Measurements from ENCODE around the gene CCDC34.

CCDC34 gene

GRCh38 chr11:27391331-27392015 lies 28.5 kb upstream of the CCDC34 start:
- no peak for DNase-seq

GRCh38 chr11:27390318-27391295 lies 27.6 kb upstream of the CCDC34 start:
- DNase-seq, result no peak

GRCh38 chr11:27388869-27389268 lies 25.9 kb upstream of the CCDC34 start:
- DNase-seq, result no peak

GRCh38 chr11:27388001-27388400 lies 25.0 kb upstream of the CCDC34 start:
- no peak for DNase-seq

- DNase-seq, result no peak
These were observed 24.3 kb upstream of the CCDC34 start for GRCh38 chr11:27387362-27387761.

GRCh38 chr11:27386181-27386845 lies 23.3 kb upstream of the CCDC34 start:
- DNase-seq, result no peak

- DNase-seq, result no peak
These were observed 22.2 kb upstream of the CCDC34 start for GRCh38 chr11:27385245-27385644.

- DNase-seq, result no peak
These were observed 21.2 kb upstream of the CCDC34 start for GRCh38 chr11:27384227-27384626.

GRCh38 chr11:27383645-27384044 lies 20.6 kb upstream of the CCDC34 start:
- no peak for DNase-seq

GRCh38 chr11:27381238-27381666 lies 18.2 kb upstream of the CCDC34 start:
- no peak for DNase-seq

GRCh38 chr11:27380771-27381170 lies 17.8 kb upstream of the CCDC34 start:
- DNase-seq, result no peak

- DNase-seq, result no peak
These were observed 16.4 kb upstream of the CCDC34 start for GRCh38 chr11:27379449-27379848.

- DNase-seq, result no peak
These were observed 12.4 kb upstream of the CCDC34 start for GRCh38 chr11:27375370-27375769.

- DNase-seq, result no peak
These were observed 11.0 kb upstream of the CCDC34 start for GRCh38 chr11:27373856-27374602.

GRCh38 chr11:27373392-27373791 lies 10.4 kb upstream of the CCDC34 start:
- no peak for DNase-seq

GRCh38 chr11:27372164-27372563 lies 9.1 kb upstream of the CCDC34 start:
- DNase-seq, result no peak

GRCh38 chr11:27371489-27371888 lies 8.5 kb upstream of the CCDC34 start:
- no peak for DNase-seq

GRCh38 chr11:27370374-27370773 lies 7.4 kb upstream of the CCDC34 start:
- DNase-seq, result no peak

GRCh38 chr11:27367881-27368280 lies 4.9 kb upstream of the CCDC34 start:
- no peak for DNase-seq

GRCh38 chr11:27363576-27364117 lies 632 bp upstream of the CCDC34 start:
- DNase-seq, result no peak

GRCh38 chr11:27361649-27362431 lies 1.2 kb downstream of the CCDC34 start:
- no peak for DNase-seq

GRCh38 chr11:27358296-27358695 lies 4.7 kb downstream of the CCDC34 start:
- no peak for DNase-seq

Data from CD4-positive, alpha-beta T cell treated with Interleukin-17A for 1 hour (primary cell).